ENCODE measurements around the gene HSPBAP1.

DNA sequence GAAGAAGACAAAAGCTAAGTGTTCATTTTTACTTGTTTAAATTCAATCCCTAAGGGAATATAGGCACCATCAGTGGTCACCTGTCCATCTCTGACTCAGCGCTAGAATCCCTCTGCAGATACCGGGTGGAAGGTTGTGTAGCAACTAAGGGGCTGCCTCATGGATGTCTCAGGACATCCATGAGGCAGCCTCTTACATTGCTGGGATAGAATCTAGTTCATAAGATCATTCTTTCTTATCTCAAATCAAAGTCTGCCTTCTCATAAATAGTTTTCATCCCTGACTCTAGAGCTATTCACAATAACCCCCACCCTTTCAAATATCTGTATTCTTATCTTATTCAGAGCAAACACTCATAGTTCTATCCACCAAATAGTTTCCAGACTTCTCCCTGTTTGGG lies 38.1 kb downstream of the HSPBAP1 start:
- TF ChIP-seq, protein P1, sequence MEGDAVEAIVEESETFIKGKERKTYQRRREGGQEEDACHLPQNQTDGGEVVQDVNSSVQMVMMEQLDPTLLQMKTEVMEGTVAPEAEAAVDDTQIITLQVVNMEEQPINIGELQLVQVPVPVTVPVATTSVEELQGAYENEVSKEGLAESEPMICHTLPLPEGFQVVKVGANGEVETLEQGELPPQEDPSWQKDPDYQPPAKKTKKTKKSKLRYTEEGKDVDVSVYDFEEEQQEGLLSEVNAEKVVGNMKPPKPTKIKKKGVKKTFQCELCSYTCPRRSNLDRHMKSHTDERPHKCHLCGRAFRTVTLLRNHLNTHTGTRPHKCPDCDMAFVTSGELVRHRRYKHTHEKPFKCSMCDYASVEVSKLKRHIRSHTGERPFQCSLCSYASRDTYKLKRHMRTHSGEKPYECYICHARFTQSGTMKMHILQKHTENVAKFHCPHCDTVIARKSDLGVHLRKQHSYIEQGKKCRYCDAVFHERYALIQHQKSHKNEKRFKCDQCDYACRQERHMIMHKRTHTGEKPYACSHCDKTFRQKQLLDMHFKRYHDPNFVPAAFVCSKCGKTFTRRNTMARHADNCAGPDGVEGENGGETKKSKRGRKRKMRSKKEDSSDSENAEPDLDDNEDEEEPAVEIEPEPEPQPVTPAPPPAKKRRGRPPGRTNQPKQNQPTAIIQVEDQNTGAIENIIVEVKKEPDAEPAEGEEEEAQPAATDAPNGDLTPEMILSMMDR (optimal IDR thresholded peaks at IDR 0.05 in 1 of 3, IDR thresholded peaks at IDR 0.05 in 1 of 3, conservative IDR thresholded peaks at IDR 0.05 in 1 of 3; ENCODE audit: extremely low read depth in 1 of 3, insufficient read depth in 2 of 3, low read length in 3 of 3): no peak
- no peak for TF ChIP-seq EZH2 (IDR thresholded peaks at IDR 0.05; ENCODE audit: low read length)
